Astrocyte (in vitro differentiated cells and primary cell): ENCODE data around the gene CCNG2.

Experiments
- EZH2 ChIP-seq: IDR thresholded peaks from 2 replicates; pipeline ENCODE4 v1.6.1; 2012; ENCODE audit warnings: mild to moderate bottlenecking, low read length, inconsistent platforms; ENCODE audit not compliant: insufficient read depth
- TF ChIP-seq, protein P1 (sequence below): IDR thresholded peaks from 2 replicates; pipeline ENCODE4 v1.5.1; 2011; ENCODE audit warnings: low read depth, mild to moderate bottlenecking, inconsistent platforms, low read length, moderate library complexity; ENCODE audit not compliant: insufficient read depth

DNA sequence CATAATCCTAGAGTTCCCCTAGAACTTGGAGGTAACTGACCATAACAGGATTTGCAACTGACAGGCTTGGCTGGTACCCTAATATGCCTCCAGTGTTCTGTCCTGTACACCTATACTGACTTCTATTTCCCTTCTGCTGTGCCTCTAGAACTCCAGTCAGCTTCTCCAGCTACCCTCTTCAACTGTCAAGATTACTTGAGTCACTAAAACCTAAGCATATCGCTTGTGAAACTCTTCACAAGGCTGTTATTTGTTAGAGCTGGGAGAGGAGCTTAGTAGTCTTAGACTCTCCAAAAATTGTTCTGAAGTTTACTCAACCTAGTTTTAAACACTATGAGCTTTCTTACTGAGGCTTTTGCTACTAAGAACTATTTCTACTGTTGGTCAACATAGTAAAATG lies 52.0 kb downstream of the CCNG2 start:
- TF ChIP-seq, protein P1, sequence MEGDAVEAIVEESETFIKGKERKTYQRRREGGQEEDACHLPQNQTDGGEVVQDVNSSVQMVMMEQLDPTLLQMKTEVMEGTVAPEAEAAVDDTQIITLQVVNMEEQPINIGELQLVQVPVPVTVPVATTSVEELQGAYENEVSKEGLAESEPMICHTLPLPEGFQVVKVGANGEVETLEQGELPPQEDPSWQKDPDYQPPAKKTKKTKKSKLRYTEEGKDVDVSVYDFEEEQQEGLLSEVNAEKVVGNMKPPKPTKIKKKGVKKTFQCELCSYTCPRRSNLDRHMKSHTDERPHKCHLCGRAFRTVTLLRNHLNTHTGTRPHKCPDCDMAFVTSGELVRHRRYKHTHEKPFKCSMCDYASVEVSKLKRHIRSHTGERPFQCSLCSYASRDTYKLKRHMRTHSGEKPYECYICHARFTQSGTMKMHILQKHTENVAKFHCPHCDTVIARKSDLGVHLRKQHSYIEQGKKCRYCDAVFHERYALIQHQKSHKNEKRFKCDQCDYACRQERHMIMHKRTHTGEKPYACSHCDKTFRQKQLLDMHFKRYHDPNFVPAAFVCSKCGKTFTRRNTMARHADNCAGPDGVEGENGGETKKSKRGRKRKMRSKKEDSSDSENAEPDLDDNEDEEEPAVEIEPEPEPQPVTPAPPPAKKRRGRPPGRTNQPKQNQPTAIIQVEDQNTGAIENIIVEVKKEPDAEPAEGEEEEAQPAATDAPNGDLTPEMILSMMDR: no peak
- no peak for TF ChIP-seq EZH2
